Measurements from ENCODE around the gene TOPORS.

The TOPORS gene

DNA sequence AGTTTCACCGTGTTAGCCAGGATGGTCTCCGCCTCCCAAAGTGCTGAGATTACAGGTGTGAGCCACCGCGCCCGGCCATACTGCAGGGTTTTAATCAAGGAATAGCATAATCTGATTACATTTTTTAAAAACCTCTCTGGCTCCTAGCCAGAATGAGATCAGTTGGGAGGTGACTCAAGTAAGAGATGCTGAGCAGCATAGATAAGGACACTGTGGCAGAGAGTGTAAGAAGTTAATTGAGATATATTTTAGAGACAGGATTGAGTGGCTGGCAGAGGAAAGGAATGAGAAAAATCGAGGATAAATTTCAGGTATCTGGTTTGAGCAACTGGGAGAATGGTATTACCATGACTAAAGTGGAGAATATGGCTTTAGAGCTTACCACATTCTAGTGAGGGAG is 19.1 kb downstream of the TOPORS start:
- Histone ChIP-seq H3K4me2 (ENCODE audit: low read depth, low read length, poor library complexity, severe bottlenecking) (no peak overlapping the region), H4K20me1 (ENCODE audit: insufficient read depth, low read length, poor library complexity, severe bottlenecking) (no peaks in the 10 kb centered on the region), H3K4me3 (ENCODE audit: low read length, poor library complexity, severe bottlenecking) (no peak overlapping the region), H3K36me3 (ENCODE audit: insufficient read depth, low read length) (no peaks in the 10 kb centered on the region), H3F3A (ENCODE audit: low read depth) (no peaks in the 10 kb centered on the region), H3K27me3 (ENCODE audit: insufficient read depth, low read length, poor library complexity, severe bottlenecking) (no peaks in the 10 kb centered on the region), H3K9me2 (replicated peaks; ENCODE audit: low read depth, low read length) (no peaks in the 10 kb centered on the region), H3K79me2 (ENCODE audit: insufficient read depth, low read length) (no peaks in the 10 kb centered on the region), H2AFZ (ENCODE audit: low read length) (no peak overlapping the region), H3K9ac (ENCODE audit: low read depth, low read length, poor library complexity, severe bottlenecking) (no peak overlapping the region), H3K9me3 (ENCODE audit: insufficient read depth, low read depth, low read length) (no peaks in the 10 kb centered on the region), H3K4me1 (ENCODE audit: insufficient read depth, low read length, poor library complexity, severe bottlenecking) (no peaks in the 10 kb centered on the region)
- no peak for TF ChIP-seq EZH2phosphoT487 (IDR thresholded peaks at IDR 0.05; ENCODE audit: borderline replicate concordance)
- TF ChIP-seq, protein P1, sequence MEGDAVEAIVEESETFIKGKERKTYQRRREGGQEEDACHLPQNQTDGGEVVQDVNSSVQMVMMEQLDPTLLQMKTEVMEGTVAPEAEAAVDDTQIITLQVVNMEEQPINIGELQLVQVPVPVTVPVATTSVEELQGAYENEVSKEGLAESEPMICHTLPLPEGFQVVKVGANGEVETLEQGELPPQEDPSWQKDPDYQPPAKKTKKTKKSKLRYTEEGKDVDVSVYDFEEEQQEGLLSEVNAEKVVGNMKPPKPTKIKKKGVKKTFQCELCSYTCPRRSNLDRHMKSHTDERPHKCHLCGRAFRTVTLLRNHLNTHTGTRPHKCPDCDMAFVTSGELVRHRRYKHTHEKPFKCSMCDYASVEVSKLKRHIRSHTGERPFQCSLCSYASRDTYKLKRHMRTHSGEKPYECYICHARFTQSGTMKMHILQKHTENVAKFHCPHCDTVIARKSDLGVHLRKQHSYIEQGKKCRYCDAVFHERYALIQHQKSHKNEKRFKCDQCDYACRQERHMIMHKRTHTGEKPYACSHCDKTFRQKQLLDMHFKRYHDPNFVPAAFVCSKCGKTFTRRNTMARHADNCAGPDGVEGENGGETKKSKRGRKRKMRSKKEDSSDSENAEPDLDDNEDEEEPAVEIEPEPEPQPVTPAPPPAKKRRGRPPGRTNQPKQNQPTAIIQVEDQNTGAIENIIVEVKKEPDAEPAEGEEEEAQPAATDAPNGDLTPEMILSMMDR (conservative IDR thresholded peaks at IDR 0.05; ENCODE audit: low read length) = no peak

DNA sequence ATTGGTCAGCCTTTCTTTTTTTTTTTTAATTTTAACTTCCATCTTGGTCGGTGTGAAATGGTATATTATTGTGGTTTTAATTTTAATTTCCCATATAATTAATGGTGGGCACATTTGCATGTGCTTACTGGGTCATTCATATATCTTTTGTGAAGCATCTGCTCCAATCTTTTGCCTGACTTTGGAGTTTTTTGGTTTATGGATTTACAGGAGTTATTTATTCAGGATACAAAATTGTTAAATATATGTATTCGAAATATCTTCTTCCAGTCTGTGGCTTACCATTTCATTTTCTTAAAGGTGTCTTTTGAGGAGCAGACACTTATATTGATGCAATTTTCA is 25.7 kb downstream of the TOPORS start:
- H3K79me2 ChIP-seq (ENCODE audit: insufficient read depth, low read length) = peaks cover 26% of the 10 kb centered on the region
- no peaks in the 10 kb centered on the region for H3K36me3 ChIP-seq (ENCODE audit: insufficient read depth, low read length)
- H3F3A ChIP-seq (ENCODE audit: low read depth) = no peaks in the 10 kb centered on the region
- TF ChIP-seq, protein P1 (conservative IDR thresholded peaks at IDR 0.05; ENCODE audit: low read length) = 0 out of 2 replicates have a peak, but pooled peaks have one; percentile 2
- TF ChIP-seq EZH2phosphoT487 (IDR thresholded peaks at IDR 0.05; ENCODE audit: borderline replicate concordance) = no peak
- peak overlapping the region; percentile 94; the same call in 1 of the 2 replicates for H2AFZ ChIP-seq (ENCODE audit: low read length)
- H3K4me1 ChIP-seq (ENCODE audit: insufficient read depth, low read length, poor library complexity, severe bottlenecking) = peaks cover 12% of the 10 kb centered on the region
- peak overlapping the region; percentile 97 for H3K4me3 ChIP-seq (ENCODE audit: low read length, poor library complexity, severe bottlenecking)
- peak overlapping the region; percentile 96 for H3K4me2 ChIP-seq (ENCODE audit: low read depth, low read length, poor library complexity, severe bottlenecking)
- H3K9me2 ChIP-seq (replicated peaks; ENCODE audit: low read depth, low read length) = no peaks in the 10 kb centered on the region
- no peaks in the 10 kb centered on the region for H3K9me3 ChIP-seq (ENCODE audit: insufficient read depth, low read depth, low read length)
- H3K9ac ChIP-seq (ENCODE audit: low read depth, low read length, poor library complexity, severe bottlenecking) = peak overlapping the region; percentile 75
- no peaks in the 10 kb centered on the region for H3K27me3 ChIP-seq (ENCODE audit: insufficient read depth, low read length, poor library complexity, severe bottlenecking)
- no peaks in the 10 kb centered on the region for H4K20me1 ChIP-seq (ENCODE audit: insufficient read depth, low read length, poor library complexity, severe bottlenecking)

DNA sequence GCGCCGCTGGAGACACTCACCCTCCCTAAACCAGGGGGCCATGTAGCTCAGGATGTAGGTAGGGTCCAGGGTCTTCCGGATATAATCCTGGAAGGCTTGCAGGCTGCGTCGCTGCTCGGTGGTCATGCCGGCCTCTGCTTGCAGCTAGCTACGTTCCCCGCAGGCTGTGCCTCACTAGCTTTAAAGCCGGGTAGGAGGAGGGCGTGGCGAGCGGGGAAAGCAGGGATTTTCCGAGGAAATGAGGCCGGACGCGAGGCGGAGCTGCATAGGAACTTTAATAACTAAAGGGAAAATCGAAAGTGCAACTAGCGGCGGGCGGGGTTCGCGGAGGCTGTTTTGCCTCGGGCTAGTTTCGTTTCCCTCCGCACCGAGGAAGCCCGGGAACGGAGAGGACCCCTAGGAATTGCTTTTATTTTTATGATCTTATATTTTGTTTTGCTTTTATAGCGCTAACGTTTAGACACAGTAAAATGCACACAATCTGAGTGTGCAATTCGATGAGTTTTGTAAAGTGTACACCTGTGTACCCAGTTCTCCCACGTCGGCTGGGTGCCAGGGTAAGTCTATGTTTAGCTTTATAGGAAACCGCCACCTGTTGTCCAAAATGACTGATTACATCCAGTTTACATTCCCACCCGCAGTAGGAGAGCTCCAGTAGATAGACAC is 26.2 kb downstream of the TOPORS start, which contains the start of gene RIGI:
Gene RIGI (minus strand): TSS at position 156 of the 666 bp plus-strand sequence. CDS start 30 bp downstream, at position 126.
- H3K9ac ChIP-seq (ENCODE audit: low read depth, low read length, poor library complexity, severe bottlenecking) = peak within 1 kb of the TSS; percentile 75
- peaks cover 12% of the 10 kb centered on the region for H3K4me1 ChIP-seq (ENCODE audit: insufficient read depth, low read length, poor library complexity, severe bottlenecking)
- H3K79me2 ChIP-seq (ENCODE audit: insufficient read depth, low read length) = peaks cover 26% of the 10 kb centered on the region
- H3K36me3 ChIP-seq (ENCODE audit: insufficient read depth, low read length) = no peaks in the 10 kb centered on the region
- no peaks in the 10 kb centered on the region for H3K9me3 ChIP-seq (ENCODE audit: insufficient read depth, low read depth, low read length)
- no peaks in the 10 kb centered on the region for H3K27me3 ChIP-seq (ENCODE audit: insufficient read depth, low read length, poor library complexity, severe bottlenecking)
- no peak for TF ChIP-seq EZH2phosphoT487 (IDR thresholded peaks at IDR 0.05; ENCODE audit: borderline replicate concordance)
- TF ChIP-seq, protein P1 (conservative IDR thresholded peaks at IDR 0.05; ENCODE audit: low read length) = peak; percentile 68
- H4K20me1 ChIP-seq (ENCODE audit: insufficient read depth, low read length, poor library complexity, severe bottlenecking) = no peaks in the 10 kb centered on the region
- H2AFZ ChIP-seq (ENCODE audit: low read length) = peak within 1 kb of the TSS; percentile 94
- H3F3A ChIP-seq (ENCODE audit: low read depth) = no peaks in the 10 kb centered on the region
- peak within 1 kb of the TSS; percentile 96 for H3K4me2 ChIP-seq (ENCODE audit: low read depth, low read length, poor library complexity, severe bottlenecking)
- no peaks in the 10 kb centered on the region for H3K9me2 ChIP-seq (replicated peaks; ENCODE audit: low read depth, low read length)
- peak within 1 kb of the TSS; percentile 97 for H3K4me3 ChIP-seq (ENCODE audit: low read length, poor library complexity, severe bottlenecking)

All from Loucy (cell line).